SU-DHL-6 (cell line): Measurements from ENCODE around the gene NKPD1.

Experiments used
- H2AFZ ChIP-seq: fragments of 200-600 bp; sonication (generic); 2 replicates; pipeline ENCODE4 v1.6.1; 2014; ENCODE audit warnings: low read depth, mild to moderate bottlenecking, moderate library complexity, mixed read lengths, antibody characterized with exemption, low read length; ENCODE audit not compliant: severe bottlenecking
- H3F3A ChIP-seq: fragments of 200-600 bp; shearing (Covaris generic); 2 replicates; pipeline ENCODE4 v1.6.0; 2016; ENCODE audit warnings: antibody characterized with exemption, mild to moderate bottlenecking; ENCODE audit not compliant: insufficient read depth
- H3K27ac ChIP-seq: fragments of 200-600 bp; sonication (generic); 2 replicates; pipeline ENCODE4 v1.5.1; 2016; ENCODE audit warnings: low read depth, mild to moderate bottlenecking, low read length, moderate library complexity, mixed read lengths
- H3K27me3 ChIP-seq: fragments of 200-600 bp; sonication (generic), shearing (Covaris generic); 2 replicates; pipeline ENCODE4 v1.6.0; 2014; ENCODE audit warnings: mild to moderate bottlenecking, low read length
- H3K36me3 ChIP-seq: fragments of 200-600 bp; sonication (generic); 2 replicates; pipeline ENCODE4 v1.6.1; 2014; ENCODE audit warnings: mild to moderate bottlenecking, low read length, mixed read lengths
- H3K4me2 ChIP-seq: fragments of 300-600, 200-600 bp; shearing (Covaris generic), sonication (generic); 2 replicates; pipeline ENCODE4 v1.6.0; 2014; ENCODE audit warnings: low read length, low read depth, mild to moderate bottlenecking; ENCODE audit not compliant: poor library complexity, severe bottlenecking
- H3K4me3 ChIP-seq: fragments of 200-600 bp; sonication (generic); 2 replicates; pipeline ENCODE4 v1.5.1; 2014; ENCODE audit warnings: antibody characterized with exemption, low read length, mild to moderate bottlenecking, mixed read lengths; ENCODE audit not compliant: insufficient read depth, poor library complexity, severe bottlenecking
- H3K79me2 ChIP-seq: fragments of 200-600 bp; sonication (generic); 2 replicates; pipeline ENCODE4 v1.6.1; 2014; ENCODE audit warnings: mild to moderate bottlenecking, low read length, moderate library complexity; ENCODE audit not compliant: insufficient read depth
- H3K9ac ChIP-seq: fragments of 200-600 bp; sonication (generic); 2 replicates; pipeline ENCODE4 v1.7.0; 2014; ENCODE audit warnings: mild to moderate bottlenecking, low read length
- H3K9me2 ChIP-seq: fragments of 200-600 bp; sonication (generic); replicated peaks from 2 replicates; pipeline ENCODE4 v1.6.1; 2014; ENCODE audit warnings: low read length; ENCODE audit not compliant: insufficient read depth
- H3K9me3 ChIP-seq: fragments of 200-600 bp; sonication (generic); 2 replicates; pipeline ENCODE4 v1.6.1; 2014; ENCODE audit warnings: low read length, mixed read lengths; ENCODE audit not compliant: insufficient read depth
- H4K20me1 ChIP-seq: fragments of 200-600 bp; sonication (generic); 2 replicates; pipeline ENCODE4 v1.6.1; 2014; ENCODE audit warnings: low read depth, mild to moderate bottlenecking, antibody characterized with exemption, low read length, moderate library complexity, mixed read lengths
- EZH2phosphoT487 ChIP-seq: fragments of 200-600 bp; sonication (generic), shearing (Covaris generic); conservative IDR thresholded peaks from 2 replicates; pipeline ENCODE4 v1.6.1; 2018; ENCODE audit warnings: mild to moderate bottlenecking, antibody characterized with exemption, low read length, moderate library complexity, mixed read lengths
- TF ChIP-seq, protein P1 (sequence below): fragments of 200-600 bp; sonication (generic); IDR thresholded peaks from one replicate; pipeline ENCODE4 v1.5.1; 2017; ENCODE audit warnings: antibody characterized with exemption, mild to moderate bottlenecking, low read length, moderate library complexity; ENCODE audit not compliant: insufficient read depth, poor library complexity, severe bottlenecking

NKPD1 gene

DNA sequence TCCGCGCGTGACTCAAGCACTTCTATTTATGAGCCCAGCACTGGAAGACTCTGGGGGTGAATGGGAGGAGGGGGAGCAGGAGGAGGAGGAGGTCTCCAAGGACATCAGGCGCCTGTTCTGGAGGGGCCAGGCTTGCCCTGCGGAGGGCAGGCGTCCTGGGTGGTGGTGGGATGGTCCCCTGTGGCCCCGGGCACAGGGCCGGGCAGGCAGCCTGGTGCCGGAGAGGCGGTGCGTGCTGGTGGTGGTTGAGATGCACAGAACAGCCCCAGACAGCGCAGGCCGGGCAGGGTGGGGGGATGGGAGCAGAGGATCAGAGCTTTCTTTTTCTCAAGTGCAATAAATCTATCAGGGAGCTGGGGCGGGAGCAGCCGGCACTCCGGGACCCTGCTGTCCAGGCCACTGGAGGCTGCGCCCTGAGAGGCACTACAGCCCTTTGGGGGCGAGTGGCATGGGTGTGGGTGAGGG is 14.0 kb downstream of the NKPD1 start:
- TF ChIP-seq EZH2phosphoT487: no peak
- TF ChIP-seq, protein P1, sequence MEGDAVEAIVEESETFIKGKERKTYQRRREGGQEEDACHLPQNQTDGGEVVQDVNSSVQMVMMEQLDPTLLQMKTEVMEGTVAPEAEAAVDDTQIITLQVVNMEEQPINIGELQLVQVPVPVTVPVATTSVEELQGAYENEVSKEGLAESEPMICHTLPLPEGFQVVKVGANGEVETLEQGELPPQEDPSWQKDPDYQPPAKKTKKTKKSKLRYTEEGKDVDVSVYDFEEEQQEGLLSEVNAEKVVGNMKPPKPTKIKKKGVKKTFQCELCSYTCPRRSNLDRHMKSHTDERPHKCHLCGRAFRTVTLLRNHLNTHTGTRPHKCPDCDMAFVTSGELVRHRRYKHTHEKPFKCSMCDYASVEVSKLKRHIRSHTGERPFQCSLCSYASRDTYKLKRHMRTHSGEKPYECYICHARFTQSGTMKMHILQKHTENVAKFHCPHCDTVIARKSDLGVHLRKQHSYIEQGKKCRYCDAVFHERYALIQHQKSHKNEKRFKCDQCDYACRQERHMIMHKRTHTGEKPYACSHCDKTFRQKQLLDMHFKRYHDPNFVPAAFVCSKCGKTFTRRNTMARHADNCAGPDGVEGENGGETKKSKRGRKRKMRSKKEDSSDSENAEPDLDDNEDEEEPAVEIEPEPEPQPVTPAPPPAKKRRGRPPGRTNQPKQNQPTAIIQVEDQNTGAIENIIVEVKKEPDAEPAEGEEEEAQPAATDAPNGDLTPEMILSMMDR: no peak
- no peaks in the 10 kb centered on the region for H3K27me3 ChIP-seq
- H3K36me3 ChIP-seq: no peaks in the 10 kb centered on the region
- H3K9me3 ChIP-seq: no peaks in the 10 kb centered on the region
- no peaks in the 10 kb centered on the region for H3K9me2 ChIP-seq
- no peak overlapping the region for H3K4me3 ChIP-seq
- H4K20me1 ChIP-seq: no peaks in the 10 kb centered on the region
- H3K79me2 ChIP-seq: no peaks in the 10 kb centered on the region
- no peak overlapping the region for H2AFZ ChIP-seq
- no peak overlapping the region for H3K4me2 ChIP-seq
- H3K27ac ChIP-seq: no peak overlapping the region
- H3K9ac ChIP-seq: no peak overlapping the region
- no peaks in the 10 kb centered on the region for H3F3A ChIP-seq

DNA sequence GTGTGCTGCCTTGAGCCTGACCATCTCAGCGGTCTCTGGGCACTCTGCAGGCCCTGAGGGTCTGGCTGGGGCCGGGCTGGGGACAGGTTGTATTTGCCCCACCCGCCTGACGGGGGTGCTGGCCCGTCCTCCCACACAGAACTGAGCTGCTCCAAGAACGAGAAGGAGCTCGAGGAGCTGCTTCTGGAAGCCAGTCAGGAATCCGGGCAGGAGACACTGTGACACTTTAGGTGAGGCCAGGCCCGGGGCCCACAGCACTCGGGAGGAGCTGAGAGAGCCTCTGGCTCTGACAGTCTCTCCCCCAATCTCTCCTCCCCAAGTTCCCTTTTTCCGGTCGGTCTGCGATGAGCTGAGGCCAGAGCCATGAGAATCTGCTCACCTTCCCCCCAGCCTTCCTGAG is 14.5 kb downstream of the NKPD1 start:
- H3K9me3 ChIP-seq: no peaks in the 10 kb centered on the region
- no peaks in the 10 kb centered on the region for H3F3A ChIP-seq
- no peaks in the 10 kb centered on the region for H3K36me3 ChIP-seq
- H3K9me2 ChIP-seq: no peaks in the 10 kb centered on the region
- H3K27ac ChIP-seq: no peak overlapping the region
- H3K27me3 ChIP-seq: no peaks in the 10 kb centered on the region
- no peak overlapping the region for H2AFZ ChIP-seq
- no peak overlapping the region for H3K4me3 ChIP-seq
- no peak for TF ChIP-seq EZH2phosphoT487
- TF ChIP-seq, protein P1: no peak
- no peaks in the 10 kb centered on the region for H3K79me2 ChIP-seq
- H3K9ac ChIP-seq: no peak overlapping the region
- H4K20me1 ChIP-seq: no peaks in the 10 kb centered on the region
- H3K4me2 ChIP-seq: no peak overlapping the region

DNA sequence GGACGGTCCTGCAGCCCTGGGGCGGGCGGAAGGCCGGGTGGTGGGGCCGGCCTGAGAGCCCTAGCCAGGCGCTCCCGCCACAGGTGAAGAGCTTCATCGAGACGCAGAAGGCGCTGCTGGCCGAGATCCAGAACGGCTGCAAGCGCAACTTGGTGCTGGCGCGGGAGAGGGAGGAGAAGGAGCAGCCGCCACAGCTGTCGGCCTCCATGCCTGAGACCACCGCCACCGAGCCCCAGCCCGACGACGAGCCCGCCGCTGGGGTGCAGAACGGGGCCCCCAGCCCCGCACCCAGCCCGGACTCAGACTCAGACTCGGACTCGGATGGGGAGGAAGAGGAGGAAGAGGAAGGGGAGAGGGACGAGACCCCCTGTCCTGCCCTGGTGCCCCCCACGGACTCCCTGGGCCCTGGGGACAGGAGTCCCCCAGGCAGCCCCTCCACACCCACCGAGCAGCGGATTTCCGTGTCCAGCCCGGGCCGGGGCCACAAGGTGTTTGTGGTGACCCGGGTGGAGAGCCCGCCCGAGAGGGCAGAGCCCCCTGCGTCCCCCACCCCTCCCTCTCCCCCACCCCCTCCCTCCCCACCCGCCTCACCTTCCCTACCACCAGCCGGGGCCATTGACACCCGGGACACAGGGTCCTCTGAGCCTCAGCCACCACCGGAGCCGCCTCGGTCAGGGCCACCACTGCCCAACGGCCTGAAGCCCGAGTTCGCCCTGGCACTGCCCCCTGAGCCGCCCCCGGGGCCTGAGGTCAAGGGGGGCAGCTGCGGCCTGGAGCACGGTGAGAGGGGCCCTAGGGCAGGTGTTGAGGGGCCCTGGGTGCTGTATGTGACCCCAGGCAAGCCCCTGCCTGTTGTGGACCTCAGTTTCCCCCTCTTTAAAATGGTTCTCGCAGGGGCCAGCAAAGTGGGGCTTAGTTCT is 15.3 kb downstream of the NKPD1 start:
- Histone ChIP-seq H3K36me3 (no peaks in the 10 kb centered on the region), H3K79me2 (no peaks in the 10 kb centered on the region), H3F3A (no peaks in the 10 kb centered on the region), H3K27me3 (no peaks in the 10 kb centered on the region), H3K9me3 (no peaks in the 10 kb centered on the region), H3K9ac (no peak overlapping the region), H3K9me2 (no peaks in the 10 kb centered on the region), H3K4me2 (no peak overlapping the region), H3K27ac (no peak overlapping the region), H4K20me1 (no peaks in the 10 kb centered on the region), H3K4me3 (no peak overlapping the region), H2AFZ (no peak overlapping the region)
- TF ChIP-seq, protein P1: no peak
- TF ChIP-seq EZH2phosphoT487: no peak
